Effector memory CD4-positive, alpha-beta T cell (primary cell): ENCODE results near the gene ABAT.
"Not testable (repeated sequence)": the region's sequence is repeated elsewhere in the genome, so short reads cannot be mapped to it uniquely, and the experiment has no call there.

Experiments
- DNase-seq, 3 donors: peaks; one replicate each; pipeline ENCODE4 v3.0.0-alpha.2; 2020
- H3K27ac ChIP-seq: 2 replicates; pipeline ENCODE4 v1.7.0; 2013; ENCODE audit warnings: mild to moderate bottlenecking, low read length, moderate library complexity; ENCODE audit not compliant: insufficient read depth, poor library complexity, severe bottlenecking
- H3K27me3 ChIP-seq: replicated peaks from 2 replicates; pipeline ENCODE4 v1.7.0; 2013; ENCODE audit warnings: mild to moderate bottlenecking, low read length; ENCODE audit not compliant: insufficient read depth, control insufficient read depth, poor library complexity, severe bottlenecking
- H3K36me3 ChIP-seq: 2 replicates; pipeline ENCODE4 v1.7.0; 2013; ENCODE audit warnings: mild to moderate bottlenecking, low read length, moderate library complexity; ENCODE audit not compliant: control insufficient read depth, insufficient read depth
- H3K4me1 ChIP-seq: 2 replicates; pipeline ENCODE4 v1.7.0; 2013; ENCODE audit warnings: low read length, mild to moderate bottlenecking; ENCODE audit not compliant: control insufficient read depth, insufficient read depth, poor library complexity, severe bottlenecking
- H3K4me3 ChIP-seq: 2 replicates; pipeline ENCODE4 v1.7.0; 2013; ENCODE audit warnings: low read length, low read depth, mild to moderate bottlenecking; ENCODE audit not compliant: insufficient read depth, poor library complexity, severe bottlenecking
- H3K9me3 ChIP-seq: 2 replicates; pipeline ENCODE4 v1.7.0; 2013; ENCODE audit warnings: mild to moderate bottlenecking, low read length, moderate library complexity; ENCODE audit not compliant: control insufficient read depth

ABAT gene

GRCh38 chr16:8740775-8741355 lies 66.4 kb downstream of the ABAT start:
- Histone ChIP-seq H3K4me1 (no peaks in the 10 kb centered on the region), H3K36me3 (no peaks in the 10 kb centered on the region), H3K4me3 (no peak overlapping the region), H3K27me3 (no peaks in the 10 kb centered on the region), H3K9me3 (no peaks in the 10 kb centered on the region), H3K27ac (no peak overlapping the region)
- no peak for DNase-seq

GRCh38 chr16:8741636-8742035 lies 67.2 kb downstream of the ABAT start:
- Histone ChIP-seq H3K9me3 (no peaks in the 10 kb centered on the region), H3K27me3 (no peaks in the 10 kb centered on the region), H3K27ac (no peak overlapping the region), H3K4me3 (no peak overlapping the region), H3K36me3 (no peaks in the 10 kb centered on the region), H3K4me1 (no peaks in the 10 kb centered on the region)
- DNase-seq = no peak

GRCh38 chr16:8742068-8742467 lies 67.7 kb downstream of the ABAT start:
- Histone ChIP-seq H3K4me1 (no peaks in the 10 kb centered on the region), H3K36me3 (no peaks in the 10 kb centered on the region)

GRCh38 chr16:8748944-8749343 lies 74.5 kb downstream of the ABAT start:
- not testable (repeated sequence) for H3K27ac ChIP-seq, H3K36me3 ChIP-seq, H3K4me3 ChIP-seq, DNase-seq, H3K4me1 ChIP-seq, H3K9me3 ChIP-seq, H3K27me3 ChIP-seq

More at GRCh38 chr16:8742068-8742467, 67.7 kb downstream of the ABAT start:
- no peak for DNase-seq
- Histone ChIP-seq H3K9me3 (no peaks in the 10 kb centered on the region), H3K4me3 (no peak overlapping the region), H3K27me3 (no peaks in the 10 kb centered on the region), H3K27ac (no peak overlapping the region)

GRCh38 chr16:8751481-8752311 lies 77.3 kb downstream of the ABAT start:
- Histone ChIP-seq H3K4me1 (no peaks in the 10 kb centered on the region), H3K27ac (no peak overlapping the region), H3K4me3 (no peak overlapping the region), H3K9me3 (no peaks in the 10 kb centered on the region), H3K27me3 (no peaks in the 10 kb centered on the region), H3K36me3 (peaks cover 6% of the 10 kb centered on the region)
- DNase-seq = no peak

- H3K36me3 ChIP-seq = peaks cover 6% of the 10 kb centered on the region
- no peaks in the 10 kb centered on the region for H3K27me3 ChIP-seq
- no peak overlapping the region for H3K4me3 ChIP-seq
- no peak overlapping the region for H3K27ac ChIP-seq
- H3K4me1 ChIP-seq = no peaks in the 10 kb centered on the region
- no peak for DNase-seq
- H3K9me3 ChIP-seq = no peaks in the 10 kb centered on the region
Measured at GRCh38 chr16:8752706-8753105, 78.3 kb downstream of the ABAT start.

- Histone ChIP-seq H3K27me3 (no peaks in the 10 kb centered on the region), H3K4me1 (no peaks in the 10 kb centered on the region), H3K4me3 (no peak overlapping the region), H3K36me3 (peaks cover 6% of the 10 kb centered on the region), H3K27ac (no peak overlapping the region), H3K9me3 (no peaks in the 10 kb centered on the region)
- DNase-seq = no peak
Measured at GRCh38 chr16:8753416-8754054, 79.1 kb downstream of the ABAT start.

- H3K4me3 ChIP-seq = no peak overlapping the region
- DNase-seq = no peak
- no peak overlapping the region for H3K27ac ChIP-seq
- H3K4me1 ChIP-seq = no peaks in the 10 kb centered on the region
- H3K9me3 ChIP-seq = no peaks in the 10 kb centered on the region
- H3K27me3 ChIP-seq = no peaks in the 10 kb centered on the region
- H3K36me3 ChIP-seq = peaks cover 2% of the 10 kb centered on the region
Measured at GRCh38 chr16:8756755-8757154, 82.3 kb downstream of the ABAT start.

- no peaks in the 10 kb centered on the region for H3K4me1 ChIP-seq
- no peak for DNase-seq
- no peaks in the 10 kb centered on the region for H3K9me3 ChIP-seq
- no peaks in the 10 kb centered on the region for H3K27me3 ChIP-seq
- no peak overlapping the region for H3K4me3 ChIP-seq
- H3K27ac ChIP-seq = no peak overlapping the region
- H3K36me3 ChIP-seq = no peaks in the 10 kb centered on the region
Measured at GRCh38 chr16:8758022-8758421, 83.6 kb downstream of the ABAT start.

- Histone ChIP-seq H3K27ac (no peak overlapping the region), H3K36me3 (no peaks in the 10 kb centered on the region)
- DNase-seq = no peak
Measured at GRCh38 chr16:8760021-8760420, 85.6 kb downstream of the ABAT start.

More at GRCh38 chr16:8760021-8760420, 85.6 kb downstream of the ABAT start:
- H3K27me3 ChIP-seq = no peaks in the 10 kb centered on the region
- H3K4me1 ChIP-seq = no peaks in the 10 kb centered on the region
- H3K4me3 ChIP-seq = no peak overlapping the region
- no peaks in the 10 kb centered on the region for H3K9me3 ChIP-seq
